A673 (cell line): ENCODE data around the gene EVI5L.

Experiments used
- CTCF ChIP-seq: fragments of 300-800, 200-600 bp; sonication (generic); conservative IDR thresholded peaks from 2 replicates; pipeline ENCODE4 v1.5.1; 2017; ENCODE audit warnings: low read depth, mild to moderate bottlenecking, antibody characterized with exemption, low read length, moderate library complexity, mixed read lengths
- EZH2 ChIP-seq: fragments of 200-600 bp; sonication (generic); IDR thresholded peaks from 2 replicates; pipeline ENCODE4 v1.6.1; 2017; ENCODE audit warnings: borderline replicate concordance, low read depth, mild to moderate bottlenecking, mixed read lengths, antibody characterized with exemption, low read length; ENCODE audit not compliant: poor library complexity, severe bottlenecking

- TF ChIP-seq CTCF (no peak), EZH2 (no peak)
Observed at GRCh38 chr19:7808108-7808507, 21.9 kb upstream of the EVI5L start.
